DMS153 treated with DMSO at 0.1 percent for 48 hours (cell line): ENCODE measurements around the gene LNPK.
A peak's percentile ranks its signal among the peaks of the same experiment; 100 is the strongest.
"Not testable (repeated sequence)": the region's sequence is repeated elsewhere in the genome, so short reads cannot be mapped to it uniquely, and the experiment has no call there.

Source experiments
- DNase-seq: peaks from one replicate; lab custom pipeline; 2025; ENCODE audit not compliant: unreplicated experiment; lab: John Stamatoyannopoulos, UW

The LNPK gene, protein sequence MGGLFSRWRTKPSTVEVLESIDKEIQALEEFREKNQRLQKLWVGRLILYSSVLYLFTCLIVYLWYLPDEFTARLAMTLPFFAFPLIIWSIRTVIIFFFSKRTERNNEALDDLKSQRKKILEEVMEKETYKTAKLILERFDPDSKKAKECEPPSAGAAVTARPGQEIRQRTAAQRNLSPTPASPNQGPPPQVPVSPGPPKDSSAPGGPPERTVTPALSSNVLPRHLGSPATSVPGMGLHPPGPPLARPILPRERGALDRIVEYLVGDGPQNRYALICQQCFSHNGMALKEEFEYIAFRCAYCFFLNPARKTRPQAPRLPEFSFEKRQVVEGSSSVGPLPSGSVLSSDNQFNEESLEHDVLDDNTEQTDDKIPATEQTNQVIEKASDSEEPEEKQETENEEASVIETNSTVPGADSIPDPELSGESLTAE

DNA sequence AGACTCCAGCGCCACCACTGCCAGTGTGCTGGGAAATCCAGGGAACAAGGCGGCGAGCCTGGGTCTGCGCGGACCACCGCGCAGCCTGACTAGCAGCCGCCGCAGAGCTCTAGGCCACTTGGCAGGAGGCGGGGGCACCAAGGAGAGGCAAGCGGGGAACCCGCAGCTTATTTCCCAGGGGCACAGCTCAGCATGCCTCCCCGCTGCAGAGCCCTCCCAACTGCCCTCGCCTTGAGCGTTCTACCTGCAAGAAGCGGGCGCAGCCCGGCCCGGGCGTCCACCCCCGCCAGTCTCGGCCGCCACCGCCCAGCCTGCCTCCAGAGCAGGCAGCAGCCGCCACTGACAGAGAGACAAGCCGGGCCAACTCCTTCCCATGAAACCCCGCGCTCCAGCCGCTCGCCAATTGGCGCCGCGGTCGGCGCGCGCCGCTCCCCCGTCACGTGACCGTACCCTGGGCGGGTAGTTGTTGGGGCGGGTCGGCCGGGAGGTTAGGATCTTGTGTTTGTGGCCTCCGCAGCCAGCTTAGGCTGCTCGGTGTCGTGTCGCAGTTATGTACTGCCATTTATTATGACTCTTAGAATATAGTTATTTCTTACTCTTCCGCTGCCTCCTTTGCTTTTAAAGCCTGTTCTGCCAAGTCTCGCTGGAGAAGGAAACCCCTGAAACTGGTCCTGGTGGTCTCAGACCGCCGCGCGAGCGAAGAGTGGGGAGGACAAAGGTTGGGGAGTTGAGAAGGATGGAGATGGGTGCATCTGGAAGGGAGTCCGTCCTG lies at the start of gene LNPK:
TSS of gene LNPK (minus strand) at position 352 of the 772 bp plus-strand sequence. CDS start 6,683 bp downstream, outside the sequence.
- DNase-seq: peak; percentile 89

DNA sequence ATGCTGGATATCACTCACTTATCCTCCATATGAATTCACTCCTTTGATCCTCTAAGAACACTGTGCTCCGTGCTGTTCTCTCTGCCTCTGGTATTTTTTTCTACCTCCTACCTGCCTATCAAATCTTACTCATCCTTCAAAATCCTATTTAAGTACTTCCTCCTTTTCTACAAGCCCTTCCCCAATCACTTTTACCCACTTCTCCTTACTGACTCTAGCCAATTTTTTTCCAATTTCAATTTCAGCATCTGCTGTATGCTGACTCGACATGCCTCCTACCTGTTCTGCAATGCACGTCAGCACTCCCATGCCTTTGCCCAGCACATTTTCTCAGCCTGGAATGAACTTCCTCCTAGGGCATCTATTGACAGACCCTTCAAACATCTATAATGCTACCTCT lies 37.3 kb upstream of the LNPK start:
- no peak for DNase-seq

- DNase-seq: no peak
Measured at GRCh38 chr2:176038694-176039093, 36.6 kb upstream of the LNPK start.

GRCh38 chr2:176035013-176035691 lies 33.1 kb upstream of the LNPK start:
- DNase-seq: no peak

DNA sequence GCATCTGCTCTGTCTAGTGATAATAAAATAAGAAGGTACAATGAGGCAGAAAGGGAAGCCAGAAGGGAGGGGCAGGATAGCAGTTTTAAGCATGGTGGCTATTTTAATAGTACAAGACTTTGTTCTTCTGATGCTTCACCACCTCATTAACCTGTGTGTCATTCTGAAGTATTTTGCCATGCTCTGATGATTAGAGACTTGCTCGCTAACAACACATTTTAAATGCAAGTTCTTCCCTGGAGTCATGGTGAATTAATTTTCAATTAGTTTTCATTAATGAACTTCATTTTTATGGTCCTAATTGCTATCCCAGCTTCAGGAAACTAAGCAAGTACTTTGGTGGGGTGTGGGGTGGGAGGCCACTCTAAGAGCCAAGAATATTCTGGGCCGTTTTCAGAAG lies 25.7 kb upstream of the LNPK start:
- no peak for DNase-seq

DNA sequence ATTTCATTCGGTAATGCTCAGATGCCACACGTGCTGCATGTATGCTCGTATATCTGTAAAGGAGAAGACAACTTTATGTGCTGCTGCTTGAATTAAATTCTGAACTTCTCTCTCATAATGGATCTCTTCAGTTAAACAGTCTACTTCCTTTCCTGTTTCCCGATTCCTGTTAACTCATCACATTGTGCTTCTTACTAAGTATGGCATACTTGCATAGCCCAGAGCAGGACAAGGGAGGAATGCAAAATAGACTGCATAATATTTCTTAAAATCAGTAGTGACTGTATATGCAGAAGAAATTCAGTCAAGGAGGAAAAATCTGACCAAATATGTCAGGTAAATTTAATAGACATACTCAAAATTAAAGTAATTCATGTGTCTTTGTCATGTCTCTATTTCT lies 23.9 kb upstream of the LNPK start:
- DNase-seq: no peak

DNA sequence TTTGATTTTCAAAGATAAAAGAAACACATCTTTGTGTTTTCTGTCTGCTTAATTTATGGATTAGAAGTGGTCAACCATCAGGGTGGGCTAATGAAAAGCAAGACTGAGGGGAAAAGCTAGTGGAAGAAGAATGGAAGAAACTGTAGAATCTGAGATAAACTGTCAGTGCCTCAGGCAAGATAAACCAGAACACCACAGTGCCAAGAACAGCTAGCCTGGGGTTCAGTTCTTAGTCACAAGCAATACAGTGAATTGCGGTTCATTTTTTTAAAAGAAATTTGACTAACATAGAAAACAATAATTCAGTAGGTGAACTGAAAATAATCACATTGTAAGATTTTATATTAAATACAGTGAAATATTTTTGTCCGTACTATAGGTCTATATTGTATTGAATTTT lies 22.0 kb upstream of the LNPK start:
- DNase-seq: no peak

DNA sequence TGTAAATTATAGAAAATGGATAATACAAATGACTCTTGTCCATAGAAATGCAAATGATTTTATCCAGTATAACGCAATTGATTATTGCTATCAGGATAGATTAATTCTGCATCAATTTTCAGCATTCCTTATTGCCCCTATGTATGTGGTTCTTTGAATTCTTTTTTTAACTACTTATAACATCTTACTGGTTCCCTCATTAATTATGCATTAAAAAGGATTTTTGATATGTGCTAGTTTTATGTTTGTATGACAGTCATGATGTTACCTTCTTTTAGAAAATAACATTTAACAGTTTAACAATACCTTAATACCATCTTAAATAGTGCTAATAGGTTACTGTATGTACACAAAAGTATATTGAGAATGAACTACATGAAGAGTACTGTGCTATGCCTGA lies 20.0 kb upstream of the LNPK start:
- DNase-seq: no peak

GRCh38 chr2:176020400-176020799 lies 18.3 kb upstream of the LNPK start:
- DNase-seq: no peak

DNA sequence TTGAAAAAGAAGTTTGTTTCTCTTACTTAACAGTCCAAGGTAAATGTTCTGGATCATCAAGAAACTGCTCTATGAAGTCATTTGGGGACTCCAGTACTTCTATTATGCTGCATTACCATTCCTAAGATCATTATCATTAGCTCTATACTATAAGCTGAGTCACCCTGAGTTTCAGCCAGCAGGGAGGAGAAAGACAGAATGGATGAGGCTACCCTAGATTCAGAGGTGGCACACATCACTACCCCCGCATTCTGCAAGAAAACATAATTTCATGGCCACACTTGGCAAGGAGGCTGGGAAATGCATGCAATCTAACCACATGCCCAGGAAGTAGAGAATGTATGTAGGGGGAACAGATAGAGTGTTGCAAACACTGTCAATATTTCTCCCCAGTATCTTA lies 16.6 kb upstream of the LNPK start:
- DNase-seq: no peak

GRCh38 chr2:176009445-176009844 lies 7.4 kb upstream of the LNPK start:
- no peak for DNase-seq

GRCh38 chr2:176004934-176005333 lies 2.9 kb upstream of the LNPK start:
- DNase-seq: no peak

DNA sequence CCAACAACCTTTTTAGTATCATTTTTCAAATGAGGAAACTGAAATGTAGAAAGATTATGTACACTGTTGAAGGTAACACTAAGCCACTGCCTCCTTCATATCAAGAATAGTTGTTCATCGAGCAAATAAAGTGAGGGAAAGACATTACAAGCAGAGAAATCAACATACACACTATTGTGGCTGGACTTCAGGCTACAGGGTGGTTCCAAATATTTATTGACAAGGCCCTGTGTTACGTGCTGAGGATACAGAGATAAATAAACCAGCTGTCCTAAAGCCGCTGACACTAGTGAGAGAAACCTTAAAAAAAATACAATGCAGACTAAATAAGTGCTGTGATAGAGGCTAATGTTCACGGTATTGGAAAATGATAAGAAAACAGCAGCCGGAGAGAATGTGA lies 1.9 kb upstream of the LNPK start:
- DNase-seq: no peak

DNA sequence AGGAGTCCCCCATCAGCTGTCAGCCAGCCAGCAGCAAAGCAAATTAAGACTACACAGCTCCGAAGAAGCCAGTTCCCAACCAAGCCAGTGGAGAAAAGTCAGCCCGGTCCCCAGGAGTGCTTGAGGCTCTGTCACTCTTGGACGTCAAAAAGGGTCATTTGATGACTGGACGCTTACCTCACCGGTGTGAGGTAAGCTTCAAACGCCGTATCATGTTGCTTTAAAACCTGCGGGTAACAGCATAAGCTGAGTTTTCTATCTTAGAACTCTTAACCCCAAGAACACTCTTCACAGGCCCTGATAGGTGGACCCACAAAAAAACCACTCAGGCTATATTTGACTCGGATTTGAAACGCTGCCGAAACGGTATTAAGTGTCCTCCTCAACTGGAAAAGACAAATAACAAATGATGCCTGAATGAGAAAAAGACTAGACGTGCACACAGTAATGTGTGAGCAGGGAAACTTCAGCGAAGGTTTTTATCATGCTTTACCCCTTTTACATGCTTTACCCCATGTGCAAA lies 682 bp upstream of the LNPK start:
- peak; percentile 62 for DNase-seq

DNA sequence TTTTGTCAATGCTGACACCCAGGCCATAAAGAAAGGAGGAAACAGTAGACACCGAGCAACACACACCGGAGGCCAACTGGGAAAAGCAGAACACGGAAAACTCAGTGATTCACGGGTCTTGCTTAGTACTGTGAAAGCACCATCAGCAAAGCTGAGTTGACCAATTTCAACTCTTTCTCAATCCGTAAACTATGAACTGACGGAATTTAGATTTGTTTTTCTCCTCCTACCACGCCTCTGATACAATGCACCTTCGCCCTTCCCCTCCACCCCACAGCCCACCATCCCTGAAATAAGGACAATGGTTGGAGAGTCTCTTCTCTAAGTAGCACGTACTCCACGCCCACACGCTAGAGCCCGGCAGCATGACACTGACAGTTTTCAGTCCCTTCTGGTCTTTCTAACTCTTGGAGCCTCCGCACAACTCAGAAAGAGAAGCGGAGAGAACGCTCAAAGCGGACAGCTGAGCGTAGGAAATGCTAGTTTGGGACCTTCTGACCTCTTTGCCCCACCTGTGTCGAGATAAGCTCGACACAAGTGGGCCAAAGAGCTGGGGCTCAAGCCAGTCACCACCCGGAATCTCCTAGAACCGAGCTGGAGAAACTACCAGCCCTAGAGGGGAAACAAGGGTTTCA lies 669 bp downstream of the LNPK start:
- DNase-seq: peak; percentile 54

GRCh38 chr2:175999283-175999819 lies 2.7 kb downstream of the LNPK start:
- DNase-seq: no peak

DNA sequence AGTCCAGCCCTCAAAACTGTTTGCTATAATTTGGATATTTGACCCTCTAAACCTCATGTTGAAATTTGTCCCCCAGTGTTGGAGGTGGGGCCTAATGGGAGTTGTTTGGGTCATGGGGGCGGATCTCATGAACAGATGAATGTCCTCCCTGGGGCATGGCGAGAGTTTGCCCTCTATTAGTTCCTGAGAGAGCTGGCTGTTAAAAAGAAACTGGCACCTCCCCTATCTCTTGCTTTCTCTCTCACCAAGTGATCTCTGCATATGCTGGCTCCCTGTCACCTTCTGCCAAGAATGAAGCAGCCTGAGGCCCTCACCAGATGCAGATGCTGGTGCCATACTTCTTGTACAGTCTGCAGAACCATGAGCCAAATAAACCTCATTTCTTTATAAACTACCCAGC lies 12.0 kb downstream of the LNPK start:
- DNase-seq: no peak

- not testable (repeated sequence) for DNase-seq
Measured at GRCh38 chr2:175987126-175987525, 14.9 kb downstream of the LNPK start.

- no peak for DNase-seq
Measured at GRCh38 chr2:175984846-175985245, 17.2 kb downstream of the LNPK start.

- DNase-seq: no peak
Measured at GRCh38 chr2:175981551-175981950, 20.5 kb downstream of the LNPK start.
